HepG2 (cell line): ENCODE results near the gene EXOSC6. TPM values are rescaled to one million over a fixed set of nuclear protein-coding genes. Genes with fewer than 3 reads are reported as not detected.
A peak's percentile ranks its signal among the peaks of the same experiment; 100 is the strongest.

Experiments used
- ARID5B ChIP-seq: IDR thresholded peaks from 2 replicates; pipeline ENCODE4 v1.4.0; 2020; ENCODE audit warnings: mild to moderate bottlenecking, missing genetic modification reagents
- ESRRA ChIP-seq: sonication (generic); formaldehyde crosslinking; IDR thresholded peaks from 2 replicates; pipeline ENCODE4 v1.5.1; 2020; ENCODE audit warnings: mild to moderate bottlenecking, low read depth, missing genetic modification reagents
- IKZF4 ChIP-seq: sonication (generic); formaldehyde crosslinking; IDR thresholded peaks from 2 replicates; pipeline ENCODE4 v1.5.1; 2020; ENCODE audit warnings: borderline replicate concordance, mild to moderate bottlenecking, low read depth, missing genetic modification reagents; ENCODE audit errors: not compliant biosample characterization
- MBNL3 ChIP-seq: fragments of 250-450 bp; sonication (Bioruptor Pico); conservative IDR thresholded peaks from 2 replicates; pipeline ENCODE4 v1.8.0; 2022; ENCODE audit warnings: mild to moderate bottlenecking, inconsistent platforms
- NFIC ChIP-seq: IDR thresholded peaks from 2 replicates; pipeline ENCODE4 v1.6.1; 2012; ENCODE audit warnings: mild to moderate bottlenecking, low read length, inconsistent platforms
- POLR2G ChIP-seq: fragments of 200-400 bp; formaldehyde crosslinking; IDR thresholded peaks from 2 replicates; pipeline ENCODE4 v1.6.1; 2018; ENCODE audit warnings: mild to moderate bottlenecking, low read depth, low read length, moderate library complexity
- SPEN ChIP-seq: sonication (generic); formaldehyde crosslinking; IDR thresholded peaks from 2 replicates; pipeline ENCODE4 v1.5.1; 2020; ENCODE audit warnings: low read depth, mild to moderate bottlenecking, missing genetic modification reagents
- STAT5B ChIP-seq: sonication (generic); formaldehyde crosslinking; IDR thresholded peaks from 2 replicates; pipeline ENCODE4 v1.4.0; 2020; ENCODE audit warnings: missing genetic modification reagents
- TFDP1 ChIP-seq: IDR thresholded peaks from 2 replicates; pipeline ENCODE4 v1.6.1; 2016; ENCODE audit warnings: missing compliant biosample characterization, missing genetic modification reagents, borderline replicate concordance
- TP53 ChIP-seq: sonication (generic); formaldehyde crosslinking; conservative IDR thresholded peaks from 2 replicates; pipeline ENCODE4 v1.4.0; 2020; ENCODE audit warnings: missing genetic modification reagents
- ZBTB33 ChIP-seq: sonication (generic); formaldehyde crosslinking; IDR thresholded peaks from 2 replicates; pipeline ENCODE4 v1.4.0; 2020; ENCODE audit warnings: missing genetic modification reagents
- ZBTB39 ChIP-seq: sonication (generic); formaldehyde crosslinking; IDR thresholded peaks from 2 replicates; pipeline ENCODE4 v1.5.0; 2020; ENCODE audit warnings: missing genetic modification reagents
- ZFP90 ChIP-seq: sonication (generic); formaldehyde crosslinking; IDR thresholded peaks from 2 replicates; pipeline ENCODE4 v1.8.0; 2022; ENCODE audit warnings: missing genetic modification reagents, mild to moderate bottlenecking, inconsistent platforms, borderline replicate concordance
- ZNF180 ChIP-seq: sonication (generic); formaldehyde crosslinking; IDR thresholded peaks from 2 replicates; pipeline ENCODE4 v1.4.0; 2020; ENCODE audit warnings: low read depth, missing genetic modification reagents, borderline replicate concordance
- ZNF256 ChIP-seq: sonication (generic); formaldehyde crosslinking; conservative IDR thresholded peaks from 2 replicates; pipeline ENCODE4 v1.4.0; 2020; ENCODE audit warnings: missing genetic modification reagents
- ZNF260 ChIP-seq: sonication (generic); formaldehyde crosslinking; IDR thresholded peaks from 2 replicates; pipeline ENCODE4 v1.4.0; 2020; ENCODE audit warnings: missing genetic modification reagents, low read depth, mild to moderate bottlenecking, borderline replicate concordance
- ZNF264 ChIP-seq: sonication (generic); formaldehyde crosslinking; IDR thresholded peaks from 2 replicates; pipeline ENCODE4 v1.4.0; 2020; ENCODE audit warnings: missing genetic modification reagents
- ZNF296 ChIP-seq: sonication (generic); formaldehyde crosslinking; conservative IDR thresholded peaks from 2 replicates; pipeline ENCODE4 v1.5.0; 2020; ENCODE audit warnings: mild to moderate bottlenecking, missing genetic modification reagents
- ZNF652 ChIP-seq: IDR thresholded peaks from 2 replicates; pipeline ENCODE4 v1.6.1; 2016; ENCODE audit warnings: low read depth, borderline replicate concordance
- ZNF709 ChIP-seq: sonication (generic); formaldehyde crosslinking; IDR thresholded peaks from 2 replicates; pipeline ENCODE4 v1.5.0; 2020; ENCODE audit warnings: mild to moderate bottlenecking, missing genetic modification reagents
- polyA plus RNA-seq, 8 experiments: library from polyadenylated mRNA; depleted of rRNA in 3 of 8; stranded (reverse) in 7 of 8; unstranded in 1 of 8; fragments of >200 nt; fragmentation: Illumina TruSeq in 4 of 8; extraction: Trizol in 4 of 8; gene quantifications; 2 replicates each; pipeline versions ENCODE4 v1.2.1 to v1.2.3, GENCODE V29; 2011 to 2016; ENCODE audit warnings: low read depth in 4 of 8, missing spikeins in 1 of 8, mixed read lengths in 1 of 8; ENCODE audit not compliant: insufficient read depth in 1 of 8
- total RNA-seq, 5 experiments: library from RNA; depleted of rRNA; stranded (reverse); fragments of >200 nt; fragmentation: Illumina TruSeq; extraction: Trizol; gene quantifications; 2 replicates each; pipeline ENCODE4 v1.2.3, GENCODE V29; 2016; ENCODE audit warnings: low read depth in 1 of 5

EXOSC6 gene
- total and polyA plus RNA-seq, 2 of the 13 experiments (the other 11 are each of a cell fraction or from before 2014, with no cell fraction given): 13.1 to 39.9 TPM

- TF ChIP-seq MBNL3 (CRISPR knock-in tag): no peak
- TF ChIP-seq IKZF4 (CRISPR knock-in tag): no peak
- TF ChIP-seq ZNF260 (CRISPR knock-in tag): 0 out of 2 replicates have a peak, but pooled peaks have one; percentile 70
- TF ChIP-seq ZNF652 (CRISPR knock-in tag): no peak
- TF ChIP-seq ZBTB33: no peak
- TF ChIP-seq ZBTB39 (CRISPR knock-in tag): peak; percentile 74; the same call in 1 of the 2 replicates
- peak; percentile 71 for TF ChIP-seq SPEN (CRISPR knock-in tag)
- TF ChIP-seq TP53 (CRISPR knock-in tag): peak; percentile 72; the same call in 1 of the 2 replicates
- TF ChIP-seq ZNF709 (CRISPR knock-in tag): peak; percentile 41; the same call in 1 of the 2 replicates
- peak; percentile 40 for TF ChIP-seq ARID5B (CRISPR knock-in tag)
- no peak for TF ChIP-seq POLR2G
- no peak for TF ChIP-seq NFIC
- TF ChIP-seq ESRRA (CRISPR knock-in tag): no peak
- no peak; the same call in 1 of the 2 replicates for TF ChIP-seq ZNF264 (CRISPR knock-in tag)
- TF ChIP-seq TFDP1: peak; percentile 83; the same call in 1 of the 2 replicates
- TF ChIP-seq ZNF256 (CRISPR knock-in tag): no peak
- peak; percentile 50; the same call in 1 of the 2 replicates for TF ChIP-seq ZFP90 (CRISPR knock-in tag)
- TF ChIP-seq ZNF296 (CRISPR knock-in tag): no peak
- TF ChIP-seq ZNF180 (CRISPR knock-in tag): no peak
- no peak for TF ChIP-seq STAT5B (CRISPR knock-in tag)
These were observed 752 bp downstream of the EXOSC6 start (continued) for GRCh38 chr16:70250748-70251628.
